Mammary epithelial cell (primary cell): Measurements from ENCODE around the gene UQCC3.

Experiments
- EZH2 ChIP-seq: IDR thresholded peaks from 2 replicates; pipeline ENCODE4 v1.6.1; 2012; ENCODE audit warnings: low read length, inconsistent platforms, borderline replicate concordance
- TF ChIP-seq, protein P1 (sequence below), 2 donors: IDR thresholded peaks in 1 of 2; conservative IDR thresholded peaks in 1 of 2; 2 replicates each; pipeline ENCODE4 v1.5.1; 2011 to 2012; ENCODE audit warnings: inconsistent platforms in 2 of 2, low read length in 2 of 2, mild to moderate bottlenecking in 2 of 2, control low read depth in 1 of 2, low read depth in 1 of 2; ENCODE audit not compliant: insufficient read depth in 1 of 2; ENCODE audit errors: extremely low read depth in 1 of 2

GRCh38 chr11:62708793-62709192 lies 37.3 kb downstream of the UQCC3 start:
- TF ChIP-seq, protein P1, sequence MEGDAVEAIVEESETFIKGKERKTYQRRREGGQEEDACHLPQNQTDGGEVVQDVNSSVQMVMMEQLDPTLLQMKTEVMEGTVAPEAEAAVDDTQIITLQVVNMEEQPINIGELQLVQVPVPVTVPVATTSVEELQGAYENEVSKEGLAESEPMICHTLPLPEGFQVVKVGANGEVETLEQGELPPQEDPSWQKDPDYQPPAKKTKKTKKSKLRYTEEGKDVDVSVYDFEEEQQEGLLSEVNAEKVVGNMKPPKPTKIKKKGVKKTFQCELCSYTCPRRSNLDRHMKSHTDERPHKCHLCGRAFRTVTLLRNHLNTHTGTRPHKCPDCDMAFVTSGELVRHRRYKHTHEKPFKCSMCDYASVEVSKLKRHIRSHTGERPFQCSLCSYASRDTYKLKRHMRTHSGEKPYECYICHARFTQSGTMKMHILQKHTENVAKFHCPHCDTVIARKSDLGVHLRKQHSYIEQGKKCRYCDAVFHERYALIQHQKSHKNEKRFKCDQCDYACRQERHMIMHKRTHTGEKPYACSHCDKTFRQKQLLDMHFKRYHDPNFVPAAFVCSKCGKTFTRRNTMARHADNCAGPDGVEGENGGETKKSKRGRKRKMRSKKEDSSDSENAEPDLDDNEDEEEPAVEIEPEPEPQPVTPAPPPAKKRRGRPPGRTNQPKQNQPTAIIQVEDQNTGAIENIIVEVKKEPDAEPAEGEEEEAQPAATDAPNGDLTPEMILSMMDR (conservative IDR thresholded peaks at IDR 0.05 in 1 of 2, IDR thresholded peaks at IDR 0.05 in 1 of 2; ENCODE audit: extremely low read depth in 1 of 2, insufficient read depth in 1 of 2, low read depth in 1 of 2, low read length in 2 of 2), result no peak
- TF ChIP-seq EZH2, result no peak
